ENCODE data around the gene GPC5. TPM values are rescaled to one million over a fixed set of nuclear protein-coding genes. Genes with fewer than 3 reads are reported as not detected.

Gene GPC5
- total and polyA plus RNA-seq, 3 donors from 2014 or later = 11.5 to 81.8 (median 52.1) TPM

DNA sequence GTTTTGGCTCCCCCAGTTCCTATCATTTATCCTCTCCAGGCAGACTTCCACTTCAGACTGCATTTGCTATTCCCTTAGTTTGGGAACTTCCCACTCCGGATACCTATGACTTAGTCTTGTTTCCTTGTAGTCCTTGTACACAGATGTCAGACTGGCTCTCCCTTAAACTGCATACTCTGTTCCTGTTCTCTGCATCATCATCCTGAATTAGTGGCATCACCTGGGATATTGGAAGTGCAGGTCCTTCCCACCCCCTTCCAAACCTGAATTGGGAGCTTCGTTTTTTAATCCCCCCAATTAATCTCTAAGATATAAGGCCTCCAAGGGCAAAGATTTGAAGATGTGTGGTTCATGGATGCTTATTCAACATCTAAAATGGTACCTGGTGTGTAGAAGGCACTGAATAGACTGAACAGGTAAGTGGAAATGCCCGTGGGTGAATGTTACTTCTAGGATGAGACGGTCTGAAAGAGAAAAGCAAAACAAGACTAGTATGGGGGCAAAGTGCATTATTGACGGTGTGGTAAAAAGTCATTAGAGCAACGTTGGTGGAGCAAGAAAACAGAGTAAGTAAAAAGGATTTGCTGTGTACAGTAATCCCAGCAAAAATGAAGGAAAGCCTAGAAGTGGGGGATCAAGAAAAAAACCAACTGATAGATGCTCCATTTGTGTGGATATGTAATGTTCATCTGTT, 41.4 kb upstream of the GPC5 start:
- Histone ChIP-seq H3K4me1 (peaks cover 7% of the 10 kb centered on the region), H3K4me3 (no peak overlapping the region), H3K27ac (no peak overlapping the region), H3K9me3 (no peaks in the 10 kb centered on the region), H3K27me3 (no peaks in the 10 kb centered on the region), H3K36me3 (ENCODE audit: low read depth, missing control alignments) (no peaks in the 10 kb centered on the region)
- no peak for DNase-seq
- intact Hi-C loops (cut with DNase I; ENCODE audit: low total_unique reads) = no loop called here
- WGBS, 2 donors = 74% methylated on average over 6 of the region's 6 CpGs
- TF ChIP-seq, protein P1, sequence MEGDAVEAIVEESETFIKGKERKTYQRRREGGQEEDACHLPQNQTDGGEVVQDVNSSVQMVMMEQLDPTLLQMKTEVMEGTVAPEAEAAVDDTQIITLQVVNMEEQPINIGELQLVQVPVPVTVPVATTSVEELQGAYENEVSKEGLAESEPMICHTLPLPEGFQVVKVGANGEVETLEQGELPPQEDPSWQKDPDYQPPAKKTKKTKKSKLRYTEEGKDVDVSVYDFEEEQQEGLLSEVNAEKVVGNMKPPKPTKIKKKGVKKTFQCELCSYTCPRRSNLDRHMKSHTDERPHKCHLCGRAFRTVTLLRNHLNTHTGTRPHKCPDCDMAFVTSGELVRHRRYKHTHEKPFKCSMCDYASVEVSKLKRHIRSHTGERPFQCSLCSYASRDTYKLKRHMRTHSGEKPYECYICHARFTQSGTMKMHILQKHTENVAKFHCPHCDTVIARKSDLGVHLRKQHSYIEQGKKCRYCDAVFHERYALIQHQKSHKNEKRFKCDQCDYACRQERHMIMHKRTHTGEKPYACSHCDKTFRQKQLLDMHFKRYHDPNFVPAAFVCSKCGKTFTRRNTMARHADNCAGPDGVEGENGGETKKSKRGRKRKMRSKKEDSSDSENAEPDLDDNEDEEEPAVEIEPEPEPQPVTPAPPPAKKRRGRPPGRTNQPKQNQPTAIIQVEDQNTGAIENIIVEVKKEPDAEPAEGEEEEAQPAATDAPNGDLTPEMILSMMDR (IDR thresholded peaks at IDR 0.05) = no peak
- no peak for TF ChIP-seq POLR2A (IDR thresholded peaks at IDR 0.05)

DNA sequence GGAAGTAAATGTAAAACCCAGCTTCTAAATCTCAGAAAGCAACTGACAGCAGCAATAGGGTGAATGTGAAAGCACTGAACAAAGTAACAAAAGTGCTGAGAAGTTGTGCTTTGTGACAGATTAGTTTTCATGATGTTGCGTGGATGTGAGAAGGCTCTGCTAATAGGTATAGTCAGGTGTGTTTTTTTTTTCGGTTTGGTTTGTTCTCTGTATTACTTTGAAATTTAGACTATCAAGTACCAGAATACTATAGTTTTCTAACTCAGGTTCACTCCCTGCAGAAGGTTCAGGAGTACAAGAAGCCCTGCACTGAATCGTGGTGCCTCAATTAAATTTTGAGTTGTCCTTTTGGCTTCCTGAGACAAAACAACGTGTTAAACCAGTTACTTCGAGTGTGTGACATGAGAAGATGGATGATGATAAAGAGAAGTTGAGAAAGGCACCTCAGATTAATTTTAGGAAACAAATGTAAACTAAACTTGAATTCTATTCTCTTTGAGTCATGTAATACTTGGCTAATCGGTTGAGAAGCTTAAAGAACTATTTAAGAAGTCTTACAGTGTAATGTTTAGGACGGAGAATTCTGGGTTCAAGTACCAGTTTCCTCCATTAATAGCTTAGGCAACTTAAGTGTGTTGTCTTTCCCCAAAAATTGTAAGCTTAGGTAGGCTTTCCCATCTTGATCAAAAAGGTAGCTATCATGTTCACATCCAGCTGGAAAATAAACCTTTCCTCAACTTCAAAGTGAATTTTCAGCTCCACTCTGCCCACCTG, 40.6 kb upstream of the GPC5 start:
- H3K9me3 ChIP-seq = no peaks in the 10 kb centered on the region
- WGBS, 2 donors = 59 to 67% methylated on average over 7 of the region's 7 CpGs
- no peak overlapping the region for H3K27ac ChIP-seq
- no peak for TF ChIP-seq POLR2A (IDR thresholded peaks at IDR 0.05)
- TF ChIP-seq, protein P1 (IDR thresholded peaks at IDR 0.05) = no peak
- no peaks in the 10 kb centered on the region for H3K36me3 ChIP-seq (ENCODE audit: low read depth, missing control alignments)
- intact Hi-C loops (cut with DNase I; ENCODE audit: low total_unique reads) = no loop called here
- peaks cover 7% of the 10 kb centered on the region for H3K4me1 ChIP-seq
- no peak overlapping the region for H3K4me3 ChIP-seq
- no peaks in the 10 kb centered on the region for H3K27me3 ChIP-seq
- DNase-seq = no peak

- no peaks in the 10 kb centered on the region for H3K36me3 ChIP-seq (ENCODE audit: low read depth, missing control alignments)
- no peaks in the 10 kb centered on the region for H3K27me3 ChIP-seq
- H3K4me1 ChIP-seq = peaks cover 7% of the 10 kb centered on the region
- no peak overlapping the region for H3K27ac ChIP-seq
- H3K4me3 ChIP-seq = no peak overlapping the region
- DNase-seq = no peak
- intact Hi-C loops (cut with DNase I; ENCODE audit: low total_unique reads) = no loop called here
- 63 to 64% methylated on average over 2 of the region's 2 CpGs for WGBS, 2 donors
- no peaks in the 10 kb centered on the region for H3K9me3 ChIP-seq
- TF ChIP-seq POLR2A (IDR thresholded peaks at IDR 0.05) = no peak
- TF ChIP-seq, protein P1 (IDR thresholded peaks at IDR 0.05) = no peak
These were observed 40.0 kb upstream of the GPC5 start for GRCh38 chr13:91358387-91358782.

DNA sequence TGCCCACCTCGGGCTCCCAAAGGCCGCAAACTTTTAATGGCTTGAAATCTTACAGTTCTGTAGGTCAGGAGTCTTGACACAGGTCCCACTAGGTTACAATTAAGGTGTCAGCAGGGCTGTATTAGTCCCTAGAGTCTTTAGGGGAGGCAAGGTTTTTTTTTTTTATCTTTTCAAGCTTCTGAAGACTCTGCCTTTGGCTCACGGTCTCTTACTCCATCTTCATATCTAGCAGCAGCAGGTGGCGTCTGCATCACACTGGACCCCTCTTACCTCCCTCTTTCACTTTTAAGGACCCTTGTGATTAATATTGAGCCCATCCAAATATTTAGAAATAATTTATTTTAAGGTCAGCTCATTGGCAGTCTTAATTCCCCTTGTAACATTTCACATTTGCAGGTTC, 39.3 kb upstream of the GPC5 start:
- TF ChIP-seq POLR2A (IDR thresholded peaks at IDR 0.05) = no peak
- TF ChIP-seq, protein P1 (IDR thresholded peaks at IDR 0.05) = no peak
- Histone ChIP-seq H3K27me3 (no peaks in the 10 kb centered on the region), H3K4me1 (peaks cover 2% of the 10 kb centered on the region), H3K27ac (no peak overlapping the region), H3K4me3 (no peak overlapping the region), H3K36me3 (ENCODE audit: low read depth, missing control alignments) (no peaks in the 10 kb centered on the region), H3K9me3 (no peaks in the 10 kb centered on the region)
- 70 to 84% methylated on average over 4 of the region's 4 CpGs for WGBS, 2 donors
- no peak for DNase-seq
- intact Hi-C loops (cut with DNase I; ENCODE audit: low total_unique reads) = no loop called here

Data from testis (tissue), 3 donors.